NCI-H2171 treated with DMSO at 0.1 percent for 48 hours (cell line): ENCODE measurements around the gene C1GALT1C1L.
"Not testable (repeated sequence)": the region's sequence is repeated elsewhere in the genome, so short reads cannot be mapped to it uniquely, and the experiment has no call there.

Source experiments
- DNase-seq: peaks from one replicate; lab custom pipeline; 2025; lab: John Stamatoyannopoulos, UW

C1GALT1C1L gene

DNA sequence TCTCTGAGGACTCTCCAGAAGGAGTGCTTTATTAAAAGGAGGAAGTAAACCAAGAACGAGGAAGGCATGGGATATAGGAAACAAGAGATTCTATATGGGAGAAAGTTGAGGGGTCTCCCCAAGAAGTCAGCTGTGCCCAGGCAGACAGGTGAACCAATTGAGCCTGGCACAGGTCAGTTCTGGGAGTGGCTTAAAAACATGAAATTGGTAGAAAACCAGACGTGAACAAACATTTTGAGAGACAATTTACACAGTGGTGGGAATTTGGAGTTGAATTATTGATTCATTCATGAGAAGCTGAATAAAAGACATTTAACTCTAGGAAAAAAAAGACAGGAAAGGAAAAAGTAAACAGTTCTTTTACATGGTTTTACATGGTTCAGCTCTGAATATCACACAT lies 22.7 kb downstream of the C1GALT1C1L start:
- DNase-seq: no peak

DNA sequence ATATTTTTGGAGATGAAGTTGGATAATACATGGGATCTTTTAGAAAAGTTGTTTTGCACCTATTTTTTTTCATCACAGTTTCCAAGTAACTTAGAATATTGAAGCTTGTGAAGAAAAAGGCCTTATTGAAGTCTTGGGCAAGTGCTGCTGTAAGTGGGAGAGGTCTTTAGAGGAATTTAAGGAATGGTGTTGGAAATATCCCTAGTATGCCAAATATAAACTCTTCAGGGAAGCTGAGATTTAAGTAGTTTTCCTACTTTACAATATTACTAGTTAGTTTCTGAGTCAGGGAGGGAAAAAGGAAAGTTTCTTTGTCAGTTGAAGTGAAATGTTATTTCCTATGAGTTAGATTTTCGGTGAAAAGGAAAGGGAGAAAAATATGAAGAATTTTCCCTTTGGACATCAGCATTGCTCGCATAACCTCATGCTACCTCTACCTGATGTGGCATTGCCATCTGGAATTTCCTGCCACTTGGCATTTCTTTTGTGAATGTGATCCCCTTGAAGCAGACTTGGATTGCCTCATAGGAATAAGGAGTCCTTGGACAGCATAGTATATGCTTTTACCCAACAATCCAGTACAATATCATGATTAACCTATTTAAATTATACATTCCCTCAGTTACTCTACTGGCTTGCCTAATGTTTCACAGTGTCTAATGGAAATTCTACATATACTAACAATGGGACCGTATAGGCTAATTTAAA lies 27.1 kb downstream of the C1GALT1C1L start:
- no peak for DNase-seq

DNA sequence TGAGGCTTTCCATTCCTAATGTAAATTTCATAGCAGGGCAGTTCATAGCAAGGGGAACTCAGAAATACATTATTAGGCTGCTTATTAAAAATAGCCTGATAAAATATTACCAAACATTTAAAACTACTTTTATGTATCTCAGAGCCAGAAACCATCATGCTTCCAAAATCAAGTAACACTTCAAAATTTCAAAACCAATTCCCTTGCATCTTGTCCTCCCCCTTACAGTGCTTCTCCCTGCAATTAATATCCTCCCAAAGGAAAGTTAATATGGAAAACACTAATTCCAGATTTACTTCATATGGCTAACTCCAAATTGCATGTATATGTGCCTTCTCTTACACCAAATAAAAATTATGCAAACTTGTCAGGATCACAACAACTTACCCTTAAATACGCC lies 32.5 kb downstream of the C1GALT1C1L start:
- no peak for DNase-seq

DNA sequence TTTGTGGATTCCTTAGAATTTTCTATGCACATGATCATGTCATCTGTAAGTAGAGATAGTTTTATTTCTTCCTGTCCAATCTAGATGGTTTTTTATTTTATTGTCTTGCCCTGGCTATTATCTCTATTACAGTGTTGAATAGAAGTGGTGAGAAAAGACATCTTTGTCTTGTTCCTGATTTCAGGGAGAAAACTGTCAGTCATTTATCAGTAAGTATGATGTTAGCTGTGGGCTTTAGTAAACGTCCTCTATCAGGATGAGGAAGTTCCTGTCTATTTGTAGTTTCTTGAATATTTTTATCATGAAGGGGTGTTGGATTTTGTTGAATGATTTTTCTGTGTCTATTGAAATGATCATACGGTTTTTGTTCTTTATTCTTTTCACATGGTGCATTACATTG lies 33.9 kb downstream of the C1GALT1C1L start:
- DNase-seq: no peak

DNA sequence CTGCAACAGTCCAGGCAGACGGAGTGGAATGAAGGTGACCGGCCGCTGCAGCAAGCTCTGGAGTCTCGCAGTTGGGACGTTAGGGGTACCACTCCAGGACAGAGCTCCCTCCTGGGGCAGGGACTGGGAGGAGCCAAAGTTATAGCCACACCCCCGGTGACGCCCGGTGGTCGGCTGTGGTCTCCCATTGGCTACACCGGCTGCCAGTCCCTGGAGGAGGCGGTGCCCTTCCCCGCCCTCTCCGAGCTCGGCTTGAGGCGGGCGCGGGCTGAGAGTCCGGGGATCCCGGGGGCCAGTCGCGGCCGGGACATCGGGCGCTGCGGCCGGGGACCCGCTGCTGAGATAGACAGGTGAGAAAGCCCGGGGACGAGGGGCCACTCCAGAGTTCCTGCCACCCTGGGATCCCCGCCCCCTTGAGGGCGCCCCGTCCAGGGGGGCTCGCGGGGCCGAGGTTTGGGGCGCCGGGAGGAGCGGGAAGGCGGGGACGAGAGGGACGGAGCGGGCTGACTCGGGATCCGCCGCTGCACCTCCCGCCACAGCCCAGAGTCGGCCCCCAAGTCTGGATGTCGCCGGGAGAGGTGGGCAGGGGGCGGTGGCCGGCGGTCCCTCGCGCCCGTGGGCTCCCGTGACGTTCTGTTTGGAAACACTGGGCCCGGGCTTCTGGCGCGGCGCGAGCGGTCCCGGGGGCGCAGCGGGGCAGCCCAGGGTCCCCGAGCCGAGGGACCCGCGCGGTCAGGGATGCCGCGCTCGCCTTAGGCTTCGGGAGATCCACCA lies 39.0 kb downstream of the C1GALT1C1L start, which contains the start of gene PLEKHH2:
Gene PLEKHH2, plus strand, starts transcription at position 231 of the 774 bp plus-strand sequence. CDS start 7,414 bp downstream, outside the sequence.
- DNase-seq: peak; percentile 64

DNA sequence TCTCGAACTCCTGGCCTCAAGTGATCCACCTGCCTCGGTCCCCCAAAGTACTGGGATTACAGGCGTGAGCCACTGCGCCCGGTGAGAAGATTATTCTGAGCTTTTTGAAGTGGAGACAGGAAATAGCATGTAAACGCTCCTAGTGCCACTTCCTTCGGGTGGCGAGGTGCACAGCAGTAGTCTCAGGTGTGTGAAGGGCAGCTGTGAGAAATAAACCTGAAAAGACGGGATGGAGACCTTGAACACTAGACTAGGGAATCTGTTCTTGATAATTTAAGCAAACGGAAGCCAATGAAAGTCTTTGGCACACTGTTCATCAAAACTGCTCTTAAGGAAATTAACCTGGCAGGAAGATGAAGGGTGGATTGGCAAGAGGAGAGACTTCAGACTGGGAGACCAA lies 39.6 kb downstream of the C1GALT1C1L start:
- no peak for DNase-seq

DNA sequence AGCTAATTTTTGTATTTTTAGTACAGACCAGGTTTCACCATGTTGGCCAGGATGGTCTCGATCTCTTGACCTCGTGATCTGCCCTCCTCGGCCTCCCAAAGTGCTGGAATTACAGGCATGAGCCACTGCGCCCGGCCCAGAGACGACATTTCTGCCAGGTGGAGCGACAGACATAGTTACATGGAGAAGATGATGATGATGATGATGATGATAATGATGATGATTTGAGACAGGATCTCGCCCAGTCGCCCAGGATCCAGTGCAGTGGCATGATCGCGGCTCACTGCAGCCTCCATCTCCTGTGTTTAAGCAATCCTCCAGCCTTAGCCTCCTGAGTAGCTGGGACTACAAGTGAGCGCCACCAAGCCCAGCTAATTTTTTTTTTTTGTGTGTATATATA lies 40.1 kb downstream of the C1GALT1C1L start:
- not testable (repeated sequence) for DNase-seq

DNA sequence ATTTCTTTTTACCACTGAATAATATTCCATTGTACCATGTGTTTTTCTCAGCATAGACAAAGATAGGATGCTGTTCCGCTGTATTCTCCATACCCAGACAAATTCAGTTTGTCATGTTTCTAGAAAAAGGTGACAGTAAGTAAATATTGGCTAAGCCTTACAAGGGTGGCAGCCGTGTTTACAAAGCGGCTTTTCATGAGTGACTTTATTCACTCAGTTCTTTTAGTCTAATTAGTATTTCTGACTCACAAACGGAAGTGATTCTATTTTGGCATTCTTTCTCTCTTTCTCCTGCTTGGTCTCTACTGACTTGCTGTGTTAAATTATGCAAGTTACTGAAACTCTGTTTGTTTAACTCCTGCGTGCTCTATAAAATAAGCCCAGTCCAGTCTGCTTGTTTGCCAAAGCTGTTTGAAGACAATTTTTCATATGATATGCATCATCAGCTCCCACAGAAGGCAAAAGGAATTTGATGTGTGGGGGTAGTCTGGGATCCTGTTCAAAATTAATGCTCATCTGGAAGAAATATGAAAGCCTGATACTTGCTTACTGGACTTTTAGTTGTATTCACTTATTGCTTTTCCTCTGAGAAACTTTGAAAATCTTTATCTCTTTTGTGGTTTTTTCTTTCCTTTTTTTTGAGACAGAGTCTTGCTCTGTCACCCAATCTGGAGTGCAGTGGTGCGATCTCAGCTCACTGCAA lies 41.5 kb downstream of the C1GALT1C1L start:
- DNase-seq: no peak

DNA sequence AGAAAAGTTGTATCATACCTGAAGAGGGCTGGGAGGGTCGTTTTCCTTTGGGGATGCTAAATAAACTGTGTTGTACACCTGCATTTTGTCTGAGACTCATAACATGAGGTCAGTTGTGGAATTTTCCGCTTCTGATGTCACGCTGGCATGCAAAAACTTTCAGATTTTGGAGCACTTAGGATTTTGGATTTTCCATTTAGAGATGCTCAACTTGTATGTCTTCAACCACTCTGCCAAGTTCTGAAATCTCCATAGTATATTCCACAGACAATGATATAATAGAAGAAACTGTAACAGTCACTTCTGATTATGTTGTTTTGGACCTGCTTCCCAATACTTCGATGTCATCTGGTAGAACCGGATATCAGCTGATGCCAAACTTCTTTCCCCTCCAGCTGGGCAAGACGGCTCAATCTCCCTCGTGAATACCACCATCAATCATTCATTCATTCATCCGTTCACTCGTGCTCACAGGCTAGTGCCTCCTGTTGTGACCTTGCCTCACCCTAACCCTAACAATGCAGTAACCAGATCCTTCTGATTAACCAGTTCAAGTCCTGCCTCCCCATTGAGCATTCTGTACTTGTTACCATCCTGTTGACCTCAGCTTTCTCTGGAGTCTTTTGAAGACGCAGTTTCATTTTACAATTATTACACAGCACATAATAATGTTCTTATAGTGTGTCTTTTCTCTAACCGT lies 44.5 kb downstream of the C1GALT1C1L start:
- DNase-seq: no peak
